ENCODE data around the gene C10orf53.

C10orf53 gene

DNA sequence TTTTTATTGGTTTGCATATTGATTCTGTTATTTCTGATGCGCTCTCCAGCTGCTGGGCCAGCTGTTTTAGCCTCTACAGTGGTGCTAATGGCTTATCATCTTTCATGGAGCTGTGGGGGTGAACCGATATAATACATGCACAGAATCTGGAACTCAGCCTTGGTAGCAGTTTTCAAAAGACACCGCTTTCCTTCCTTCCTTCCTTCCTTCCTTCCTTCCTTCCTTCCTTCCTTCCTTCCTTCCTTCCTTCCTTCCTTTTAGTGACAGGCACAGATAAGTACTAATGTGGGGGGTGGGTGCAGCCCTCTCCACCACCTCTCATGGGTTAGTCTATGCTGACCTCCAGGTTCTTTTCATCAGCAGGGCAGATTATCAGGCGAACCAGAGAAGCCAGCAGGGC, 31.9 kb upstream of the C10orf53 start:
- Histone ChIP-seq H3K27ac (no peak overlapping the region), H3K4me3 (ENCODE audit: low read depth in 1 of 2, low read length in 1 of 2) (no peak overlapping the region), H3K4me1 (ENCODE audit: control insufficient read depth in 1 of 2, insufficient read depth in 1 of 2, low read depth in 1 of 2, low read length in 1 of 2) (peaks cover 30 to 43% of the 10 kb centered on the region in 2 experiments), H3K9me3 (no peaks in the 10 kb centered on the region), H3K36me3 (no peaks in the 10 kb centered on the region), H3K27me3 (peaks cover 1% of the 10 kb centered on the region)
- TF ChIP-seq, protein P1, sequence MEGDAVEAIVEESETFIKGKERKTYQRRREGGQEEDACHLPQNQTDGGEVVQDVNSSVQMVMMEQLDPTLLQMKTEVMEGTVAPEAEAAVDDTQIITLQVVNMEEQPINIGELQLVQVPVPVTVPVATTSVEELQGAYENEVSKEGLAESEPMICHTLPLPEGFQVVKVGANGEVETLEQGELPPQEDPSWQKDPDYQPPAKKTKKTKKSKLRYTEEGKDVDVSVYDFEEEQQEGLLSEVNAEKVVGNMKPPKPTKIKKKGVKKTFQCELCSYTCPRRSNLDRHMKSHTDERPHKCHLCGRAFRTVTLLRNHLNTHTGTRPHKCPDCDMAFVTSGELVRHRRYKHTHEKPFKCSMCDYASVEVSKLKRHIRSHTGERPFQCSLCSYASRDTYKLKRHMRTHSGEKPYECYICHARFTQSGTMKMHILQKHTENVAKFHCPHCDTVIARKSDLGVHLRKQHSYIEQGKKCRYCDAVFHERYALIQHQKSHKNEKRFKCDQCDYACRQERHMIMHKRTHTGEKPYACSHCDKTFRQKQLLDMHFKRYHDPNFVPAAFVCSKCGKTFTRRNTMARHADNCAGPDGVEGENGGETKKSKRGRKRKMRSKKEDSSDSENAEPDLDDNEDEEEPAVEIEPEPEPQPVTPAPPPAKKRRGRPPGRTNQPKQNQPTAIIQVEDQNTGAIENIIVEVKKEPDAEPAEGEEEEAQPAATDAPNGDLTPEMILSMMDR (IDR thresholded peaks at IDR 0.05) = no peak

GRCh38 chr10:49647985-49648795, 31.3 kb upstream of the C10orf53 start:
- Histone ChIP-seq H3K9me3 (no peaks in the 10 kb centered on the region), H3K4me3 (ENCODE audit: low read depth in 1 of 2, low read length in 1 of 2) (no peak overlapping the region), H3K36me3 (no peaks in the 10 kb centered on the region), H3K27ac (no peak overlapping the region), H3K4me1 (ENCODE audit: control insufficient read depth in 1 of 2, insufficient read depth in 1 of 2, low read depth in 1 of 2, low read length in 1 of 2) (peaks cover 30 to 43% of the 10 kb centered on the region in 2 experiments), H3K27me3 (peaks cover 3% of the 10 kb centered on the region)
- TF ChIP-seq, protein P1 (IDR thresholded peaks at IDR 0.05) = no peak

DNA sequence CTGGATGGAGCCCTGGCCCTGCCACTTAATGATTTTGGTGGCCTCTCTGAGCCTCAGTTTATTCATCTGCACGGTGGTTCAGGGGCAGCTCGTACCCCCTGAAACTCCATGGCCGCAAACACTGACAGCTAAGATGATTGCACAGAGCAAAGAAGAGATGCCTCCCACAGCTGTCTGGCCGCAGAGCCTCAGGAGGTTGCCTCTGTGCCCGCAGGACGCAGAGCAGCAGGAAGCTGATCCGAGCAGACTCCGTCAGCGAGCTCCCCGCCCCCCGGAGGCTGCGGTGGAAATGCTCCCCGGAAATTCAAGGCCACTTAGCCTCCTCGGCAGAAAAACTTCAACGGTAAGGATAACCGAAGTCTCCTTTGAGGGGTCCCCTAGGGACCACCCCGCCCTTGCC, 30.2 kb upstream of the C10orf53 start:
- Histone ChIP-seq H3K4me3 (ENCODE audit: low read depth in 1 of 2, low read length in 1 of 2) (no peak overlapping the region), H3K9me3 (no peaks in the 10 kb centered on the region), H3K27me3 (peaks cover 14% of the 10 kb centered on the region), H3K36me3 (no peaks in the 10 kb centered on the region), H3K4me1 (ENCODE audit: control insufficient read depth in 1 of 2, insufficient read depth in 1 of 2, low read depth in 1 of 2, low read length in 1 of 2) (peaks cover 30 to 43% of the 10 kb centered on the region in 2 experiments), H3K27ac (no peak overlapping the region)
- TF ChIP-seq, protein P1 (IDR thresholded peaks at IDR 0.05) = no peak

DNA sequence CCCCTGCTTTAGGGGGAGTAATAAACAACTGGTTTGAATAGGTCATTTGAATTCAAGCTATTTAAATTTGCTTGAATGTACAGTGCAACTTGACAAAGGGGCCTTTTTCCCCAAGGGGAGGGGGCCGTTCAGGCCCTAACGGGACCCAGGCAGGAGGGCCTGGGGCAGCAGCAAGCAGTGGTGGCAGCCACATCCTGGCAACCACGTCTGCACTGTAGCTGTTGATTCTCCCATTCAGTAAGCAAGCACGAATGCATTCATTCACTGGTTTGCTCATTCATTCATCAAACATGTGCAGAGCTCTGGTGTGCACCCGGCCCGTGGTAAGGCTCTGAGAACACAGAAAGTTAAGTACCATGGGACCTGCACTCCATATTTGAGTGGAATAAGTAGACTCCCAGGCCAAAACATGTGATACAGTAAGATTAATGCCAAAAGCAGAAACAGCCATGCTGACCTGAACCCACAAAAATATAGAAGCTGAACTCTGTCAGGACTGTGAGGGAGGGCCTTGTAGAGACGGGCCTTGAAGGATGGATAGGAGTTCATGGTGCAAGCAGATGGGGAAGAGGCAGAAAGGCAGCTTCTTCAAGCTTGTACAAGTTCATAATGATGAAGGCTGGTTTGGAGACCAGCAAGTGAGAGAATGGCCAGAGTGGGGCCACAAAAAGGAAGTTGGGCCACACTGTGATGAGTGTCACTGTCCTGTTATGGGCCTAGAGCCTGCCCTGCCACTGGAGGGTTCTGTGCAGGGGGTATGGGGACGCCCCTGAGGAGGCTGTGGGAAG, 29.3 kb upstream of the C10orf53 start:
- Histone ChIP-seq H3K4me1 (ENCODE audit: control insufficient read depth in 1 of 2, insufficient read depth in 1 of 2, low read depth in 1 of 2, low read length in 1 of 2) (peaks cover 28 to 37% of the 10 kb centered on the region in 2 experiments), H3K4me3 (ENCODE audit: low read depth in 1 of 2, low read length in 1 of 2) (no peak overlapping the region), H3K27me3 (peaks cover 23% of the 10 kb centered on the region), H3K36me3 (no peaks in the 10 kb centered on the region), H3K27ac (no peak overlapping the region), H3K9me3 (no peaks in the 10 kb centered on the region)
- TF ChIP-seq, protein P1 (IDR thresholded peaks at IDR 0.05) = no peak

- TF ChIP-seq, protein P1 (IDR thresholded peaks at IDR 0.05) = no peak
- H3K9me3 ChIP-seq = no peaks in the 10 kb centered on the region
- H3K4me1 ChIP-seq (ENCODE audit: control insufficient read depth in 1 of 2, insufficient read depth in 1 of 2, low read depth in 1 of 2, low read length in 1 of 2) = peaks cover 23 to 31% of the 10 kb centered on the region in 2 experiments
- H3K4me3 ChIP-seq (ENCODE audit: low read depth in 1 of 2, low read length in 1 of 2) = no peak overlapping the region
- H3K27ac ChIP-seq = no peak overlapping the region
- H3K27me3 ChIP-seq = peaks cover 28% of the 10 kb centered on the region
- H3K36me3 ChIP-seq = no peaks in the 10 kb centered on the region
Observed at GRCh38 chr10:49650724-49651034, 28.8 kb upstream of the C10orf53 start.

All from neutrophil (primary cell).